SW 1271 (cell line): ENCODE results near the gene ATXN2.
"Not testable (repeated sequence)": the region's sequence is repeated elsewhere in the genome, so short reads cannot be mapped to it uniquely, and the experiment has no call there.

Experiments
- DNase-seq, 2 experiments: peaks; one replicate each; lab custom pipeline; 2025; lab: John Stamatoyannopoulos, UW

ATXN2 gene

GRCh38 chr12:111414711-111415252, 184.3 kb downstream of the ATXN2 start:
- DNase-seq = no peak

GRCh38 chr12:111413442-111414086, 185.6 kb downstream of the ATXN2 start:
- DNase-seq = peak in 1 of 2 experiments; percentile 52

GRCh38 chr12:111412830-111413441, 186.2 kb downstream of the ATXN2 start:
- DNase-seq = no peak

DNA sequence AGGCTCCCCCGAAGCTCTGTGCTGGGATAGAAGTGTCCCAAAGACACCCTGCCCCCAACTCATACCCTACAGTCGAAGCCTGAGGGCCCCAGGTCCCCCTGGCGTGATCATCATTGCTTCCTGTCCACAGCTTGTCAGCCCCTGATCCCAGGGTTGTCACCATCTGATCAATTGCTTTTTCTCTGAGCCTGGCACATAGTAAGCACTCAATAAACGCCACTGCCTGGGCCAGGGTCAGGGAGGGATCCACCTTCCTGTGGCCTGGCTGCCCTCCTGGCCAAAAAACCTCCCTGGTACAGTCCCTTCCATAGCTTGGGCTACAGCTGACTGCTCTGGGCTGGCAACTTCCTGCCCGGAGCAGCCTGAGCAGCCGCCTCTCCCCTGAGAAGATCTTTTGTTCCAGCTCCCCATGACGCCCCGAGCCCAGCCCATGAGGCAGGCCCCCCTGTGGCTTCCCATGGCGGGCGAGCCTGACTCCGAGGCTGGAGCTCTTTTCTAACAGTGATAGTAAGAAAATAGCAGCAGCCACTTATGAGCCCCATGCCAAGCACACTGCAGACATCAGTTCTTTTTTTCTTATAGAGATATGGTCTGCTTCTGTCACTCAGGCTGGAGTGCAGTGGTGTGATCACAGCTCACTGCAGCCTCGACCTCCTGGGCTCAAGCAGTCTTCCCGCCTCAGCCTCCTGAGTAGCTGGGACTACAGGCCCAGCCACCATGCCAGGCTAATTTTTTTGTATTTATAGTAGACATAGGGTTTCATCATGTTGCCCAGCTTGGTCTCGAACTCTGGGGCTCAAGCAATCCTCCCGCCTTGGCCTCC, 186.9 kb downstream of the ATXN2 start:
- DNase-seq = no peak

DNA sequence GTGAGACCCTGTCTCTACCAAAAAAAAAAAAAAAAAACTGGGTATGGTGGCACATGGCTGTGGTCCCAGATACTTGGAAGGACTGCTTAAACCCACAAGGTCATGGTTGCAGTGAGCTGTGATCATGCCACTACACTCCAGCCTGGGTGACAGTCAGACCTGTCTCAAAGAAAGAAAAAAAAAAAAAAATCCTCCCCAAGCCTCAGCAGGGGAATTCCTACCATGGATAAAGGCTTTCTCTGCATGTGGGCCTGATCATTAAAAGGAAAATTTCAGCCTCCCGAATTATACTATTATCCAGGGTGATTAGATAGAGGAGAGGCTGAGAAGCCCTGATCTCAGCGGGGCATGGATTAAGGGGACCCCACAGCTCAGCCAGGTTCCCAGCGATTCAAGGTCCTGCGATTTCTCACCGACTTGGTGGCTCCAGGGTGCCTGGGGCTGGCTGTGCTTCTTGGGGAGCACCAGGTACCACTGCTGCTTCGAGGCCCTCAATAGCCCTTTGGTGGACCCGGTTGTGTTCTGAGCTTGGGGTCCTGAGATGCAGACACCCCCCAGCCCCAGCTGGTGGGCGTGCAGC, 187.8 kb downstream of the ATXN2 start:
- no peak for DNase-seq

DNA sequence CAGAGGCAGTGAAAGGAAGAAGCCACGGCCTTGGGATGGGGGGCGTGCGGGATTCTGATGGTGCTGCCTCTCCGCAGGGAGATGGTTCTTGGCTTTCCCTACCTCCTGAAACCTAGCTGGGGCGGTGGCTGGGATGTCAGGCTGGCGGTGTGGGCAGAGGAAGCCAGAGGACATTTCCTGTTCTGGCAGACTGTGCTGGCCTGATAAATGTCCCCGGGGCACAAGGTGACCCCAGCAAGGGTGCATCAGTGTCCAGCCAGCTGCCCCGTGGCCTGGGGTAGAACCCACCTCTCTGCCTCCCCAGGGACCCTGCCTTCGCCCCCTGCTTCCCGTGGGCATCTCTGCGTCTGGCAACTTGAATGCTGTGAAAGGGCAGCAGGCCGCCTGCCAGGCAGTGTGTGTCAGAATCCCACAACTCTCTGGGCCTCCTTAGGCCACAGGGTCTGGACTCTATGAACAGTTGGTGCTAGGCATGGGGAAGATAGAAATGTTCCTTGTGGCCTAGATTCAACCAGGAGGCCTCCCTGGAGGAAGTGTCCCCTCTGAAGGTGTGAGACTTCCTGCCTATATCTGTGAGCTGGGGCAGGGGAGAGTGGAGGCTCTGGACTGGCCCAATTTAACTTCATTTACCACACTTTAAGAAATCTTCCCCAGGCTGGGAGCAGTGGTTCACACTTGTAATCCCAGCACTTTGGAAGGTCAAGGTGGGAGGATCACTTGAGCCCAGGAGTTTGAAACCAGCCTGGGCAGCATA, 188.5 kb downstream of the ATXN2 start:
- DNase-seq = peak in 1 of 2 experiments; percentile 62

DNA sequence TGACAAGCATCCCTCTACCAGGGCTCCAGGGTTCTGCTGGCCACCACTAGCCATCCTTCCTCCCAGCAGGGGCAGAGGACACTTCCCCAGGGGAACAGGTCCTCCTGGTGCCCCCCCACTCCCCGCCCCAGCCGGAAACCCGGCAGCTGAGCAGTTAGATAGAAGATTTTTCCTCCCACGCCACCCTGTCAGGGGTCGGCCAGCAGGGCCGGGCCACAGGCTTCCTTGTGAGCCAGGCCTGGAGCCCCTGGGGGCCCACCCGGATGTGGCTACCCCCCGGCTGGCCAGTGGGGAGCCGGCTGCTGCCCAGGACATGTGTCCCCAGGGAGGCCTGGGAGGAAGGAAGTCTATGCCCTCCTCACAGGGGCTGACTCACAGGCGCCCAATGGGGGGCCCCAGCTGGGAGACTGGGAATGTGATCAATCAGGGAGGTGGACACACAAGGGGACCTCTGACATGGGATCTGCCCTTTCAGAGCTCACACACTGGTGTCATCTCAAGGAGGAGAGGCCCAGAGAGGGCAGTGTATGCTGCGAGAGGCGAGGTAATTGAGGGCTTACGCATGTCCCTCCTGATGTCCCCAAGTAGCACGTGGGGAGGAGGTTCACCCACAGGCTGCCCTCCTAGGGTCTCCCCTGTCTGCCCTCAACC, 189.2 kb downstream of the ATXN2 start:
- peak; percentile 74 to 86 for DNase-seq

GRCh38 chr12:111409403-111409779, 189.7 kb downstream of the ATXN2 start:
- peak in 1 of 2 experiments; percentile 71 for DNase-seq

DNA sequence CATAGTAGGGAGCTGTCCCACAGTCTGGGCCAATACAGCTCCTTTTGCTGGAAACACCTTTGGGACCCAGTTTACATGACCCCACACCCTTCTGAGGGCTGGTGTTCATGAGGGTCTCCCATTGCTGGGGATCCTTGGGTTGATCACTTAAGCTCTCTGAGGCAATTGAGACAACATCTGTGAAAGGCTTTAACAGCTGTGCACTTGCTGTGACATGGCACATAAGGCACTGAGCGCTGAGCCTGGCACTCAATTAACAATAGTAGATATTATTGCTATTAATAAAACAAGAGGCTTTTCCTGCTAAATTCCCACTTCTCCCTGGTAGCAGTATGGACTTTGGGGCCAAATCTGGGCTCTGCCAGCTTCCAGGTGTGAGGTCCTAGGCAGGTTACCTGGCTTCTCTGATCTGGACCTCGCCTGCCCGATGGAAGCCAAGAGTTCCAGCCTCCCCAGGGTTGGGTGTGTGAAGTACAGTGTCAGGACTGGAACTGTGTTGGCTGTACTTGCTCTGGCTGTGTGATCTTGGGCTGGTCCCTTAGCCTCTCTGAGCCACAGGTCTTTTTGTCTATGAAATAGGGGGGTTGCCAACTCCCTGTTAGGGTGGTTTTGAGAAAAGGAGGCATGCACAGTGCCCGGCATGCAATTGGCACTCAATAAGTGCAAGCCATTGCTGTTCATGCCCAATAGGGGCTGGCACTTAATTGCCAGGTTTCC, 190.3 kb downstream of the ATXN2 start:
- no peak for DNase-seq

- no peak for DNase-seq
Observed at GRCh38 chr12:111408116-111408440, 191.0 kb downstream of the ATXN2 start.

DNA sequence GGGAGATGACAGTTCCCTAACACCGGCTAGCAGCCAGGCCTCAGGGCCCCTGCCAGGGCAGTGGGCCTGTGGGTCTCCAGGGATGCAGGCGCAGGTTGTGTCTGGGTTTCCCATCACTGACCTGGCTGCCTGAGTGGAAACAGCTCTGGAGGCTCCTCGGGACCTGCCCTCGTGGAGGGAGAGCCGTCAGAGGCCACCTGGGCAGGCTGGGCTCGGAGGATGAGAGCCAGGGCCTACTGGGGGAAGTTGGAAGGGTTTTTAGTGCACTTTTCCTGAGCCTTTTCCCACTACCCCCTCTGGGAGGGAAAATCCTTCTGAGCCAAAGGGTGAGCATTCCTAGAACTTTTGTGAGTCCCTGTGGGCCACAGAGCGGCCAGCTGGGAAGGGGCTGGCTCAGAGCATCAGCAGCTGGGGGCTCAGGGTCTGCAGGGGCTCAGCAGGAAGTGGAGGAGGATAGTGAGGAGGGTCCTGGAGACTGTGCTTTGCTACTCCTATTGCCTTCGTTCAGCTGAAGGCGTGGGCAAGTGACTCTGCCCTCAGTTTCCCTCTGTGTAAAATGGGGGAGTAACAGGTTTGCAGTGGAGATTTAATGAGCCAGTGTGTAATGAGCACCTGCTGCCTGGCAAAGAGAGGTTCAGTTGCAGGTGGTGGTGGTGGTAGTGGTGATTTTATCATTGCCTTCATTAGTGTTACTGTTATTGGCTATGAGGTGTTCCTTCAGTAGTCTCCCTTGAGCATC, 191.6 kb downstream of the ATXN2 start:
- no peak for DNase-seq

- no peak for DNase-seq
Observed at GRCh38 chr12:111406474-111407376, 192.4 kb downstream of the ATXN2 start.

- DNase-seq = no peak
Observed at GRCh38 chr12:111405859-111406473, 193.1 kb downstream of the ATXN2 start, which contains the start of gene SH2B3. Gene SH2B3 (plus strand): TSS chr12:111405923. CDS start chr12:111418146, 12,223 bp downstream.

DNA sequence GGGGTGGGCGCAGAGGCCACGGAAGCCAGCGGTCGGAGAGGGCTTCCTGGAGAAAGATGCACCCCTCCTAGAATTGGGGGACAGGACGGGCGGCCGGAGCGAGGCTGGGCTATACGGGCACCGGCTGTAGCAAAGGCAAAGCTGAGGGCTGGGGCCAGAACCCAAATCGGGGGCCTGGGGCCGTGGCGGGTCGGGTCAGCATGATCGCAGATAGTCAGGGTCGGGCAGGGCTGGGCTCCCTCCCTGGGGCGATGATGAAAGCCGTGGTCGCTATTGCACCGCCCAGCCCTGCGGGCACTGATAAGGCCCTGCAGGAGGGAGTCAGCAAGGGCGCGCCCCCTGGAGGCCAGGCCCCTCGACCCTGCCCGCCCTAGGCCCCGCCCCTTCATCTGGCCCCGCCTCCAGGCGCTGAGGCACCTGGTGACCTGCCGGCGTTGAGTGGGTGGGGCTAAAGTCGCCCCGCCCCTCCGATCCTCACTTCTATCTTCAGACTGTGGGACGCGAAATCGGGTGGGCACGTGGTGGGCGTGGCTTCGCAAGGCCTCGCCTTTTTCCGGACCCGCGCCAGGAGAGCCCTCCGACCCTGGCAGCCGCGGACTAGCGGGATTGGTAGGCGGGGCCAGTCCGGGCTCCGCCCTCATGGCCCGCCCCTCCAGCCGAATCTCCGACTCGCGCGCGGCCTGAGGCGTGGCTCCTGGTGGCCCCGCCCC, 193.8 kb downstream of the ATXN2 start:
- DNase-seq = peak; percentile 82 to 87

GRCh38 chr12:111404362-111405148, 194.6 kb downstream of the ATXN2 start:
- no peak for DNase-seq

GRCh38 chr12:111402490-111402824, 196.7 kb downstream of the ATXN2 start:
- DNase-seq = not testable (repeated sequence)
